ENCODE results near the gene CYFIP1.

- no peak for TF ChIP-seq CTCF (IDR thresholded peaks at IDR 0.05; ENCODE audit: insufficient read depth, low read length, poor library complexity, severe bottlenecking)
- no peak for TF ChIP-seq EZH2phosphoT487 (conservative IDR thresholded peaks at IDR 0.05; ENCODE audit: low read length)
Measured at GRCh38 chr15:22950256-22950990, 29.7 kb downstream of the CYFIP1 start.

Data from SU-DHL-6 (cell line).